NCI-H1105 treated with DMSO at 0.1 percent for 48 hours (cell line): ENCODE data around the gene STAT5B.
"Not testable (repeated sequence)": the region's sequence is repeated elsewhere in the genome, so short reads cannot be mapped to it uniquely, and the experiment has no call there.

Source experiments
- DNase-seq: peaks from one replicate; lab custom pipeline; 2025; lab: John Stamatoyannopoulos, UW

STAT5B gene

GRCh38 chr17:42266918-42267766 is 9.0 kb downstream of the STAT5B start:
- no peak for DNase-seq

GRCh38 chr17:42266462-42266861 is 9.7 kb downstream of the STAT5B start:
- DNase-seq: no peak

- not testable (repeated sequence) for DNase-seq
These were observed 11.8 kb downstream of the STAT5B start for GRCh38 chr17:42264366-42264765.

GRCh38 chr17:42260318-42260717 is 15.9 kb downstream of the STAT5B start:
- no peak for DNase-seq

- no peak for DNase-seq
These were observed 20.7 kb downstream of the STAT5B start for GRCh38 chr17:42255445-42255844.

GRCh38 chr17:42253578-42253977 is 22.6 kb downstream of the STAT5B start:
- no peak for DNase-seq

GRCh38 chr17:42252597-42253550 is 23.3 kb downstream of the STAT5B start:
- DNase-seq: no peak

- DNase-seq: no peak
These were observed 25.1 kb downstream of the STAT5B start for GRCh38 chr17:42251115-42251514.

GRCh38 chr17:42249681-42250446 is 26.3 kb downstream of the STAT5B start:
- DNase-seq: no peak

- no peak for DNase-seq
These were observed 27.6 kb downstream of the STAT5B start for GRCh38 chr17:42248351-42249179.

GRCh38 chr17:42247734-42248133 is 28.5 kb downstream of the STAT5B start:
- no peak for DNase-seq

- DNase-seq: no peak
These were observed 29.7 kb downstream of the STAT5B start for GRCh38 chr17:42246515-42246914.

GRCh38 chr17:42245183-42245582 is 31.0 kb downstream of the STAT5B start:
- not testable (repeated sequence) for DNase-seq

GRCh38 chr17:42244116-42244515 is 32.1 kb downstream of the STAT5B start:
- not testable (repeated sequence) for DNase-seq

- no peak for DNase-seq
These were observed 32.7 kb downstream of the STAT5B start for GRCh38 chr17:42243493-42243982.

GRCh38 chr17:42241871-42242270 is 34.3 kb downstream of the STAT5B start:
- no peak for DNase-seq

GRCh38 chr17:42240863-42241262 is 35.3 kb downstream of the STAT5B start:
- not testable (repeated sequence) for DNase-seq

- no peak for DNase-seq
These were observed 36.0 kb downstream of the STAT5B start for GRCh38 chr17:42240201-42240600.

GRCh38 chr17:42239576-42239975 is 36.6 kb downstream of the STAT5B start:
- DNase-seq: not testable (repeated sequence)

GRCh38 chr17:42236760-42237159 is 39.4 kb downstream of the STAT5B start:
- DNase-seq: no peak

GRCh38 chr17:42233994-42234393 is 42.2 kb downstream of the STAT5B start:
- no peak for DNase-seq
